Fibroblast of skin of back (primary cell): ENCODE results near the gene BICD1.
A peak's percentile ranks its signal among the peaks of the same experiment; 100 is the strongest.

ENCODE experiments used
- DNase-seq: peaks from one replicate; pipeline ENCODE4 v3.0.0-alpha.2; 2013

BICD1 gene

DNA sequence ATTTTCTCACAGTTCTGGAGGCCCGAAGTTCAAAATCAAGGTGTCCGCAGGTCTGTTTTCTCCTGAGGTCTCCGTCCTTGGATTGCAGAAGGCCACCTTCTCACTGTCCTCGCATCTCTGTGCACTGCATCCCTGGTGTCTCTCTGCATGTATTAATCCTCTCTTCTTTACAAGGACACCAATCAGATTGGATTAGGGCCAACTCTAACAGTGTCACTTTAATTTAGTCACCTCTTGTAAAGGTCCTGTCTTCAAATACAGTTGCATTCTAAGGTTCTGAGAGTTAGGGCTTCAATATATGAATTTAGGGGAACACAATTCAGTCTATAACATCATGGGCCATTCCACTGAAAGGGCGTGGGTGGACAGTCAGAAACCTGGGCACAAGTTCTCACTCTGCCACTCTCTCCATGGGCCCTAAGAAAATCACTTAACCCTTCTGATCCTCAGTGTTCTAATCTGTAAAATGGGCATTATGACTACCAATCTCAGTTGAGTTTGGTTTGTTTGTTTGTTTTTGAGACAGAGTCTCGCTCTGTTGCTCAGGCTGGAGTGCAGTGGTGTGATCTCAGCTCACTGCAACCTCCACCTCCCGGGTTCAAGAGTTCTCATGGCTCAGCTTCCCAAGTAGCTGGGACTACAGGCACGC, 251.1 kb downstream of the BICD1 start:
- DNase-seq = no peak

GRCh38 chr12:32360956-32361355, 254.3 kb downstream of the BICD1 start:
- DNase-seq = no peak

- no peak for DNase-seq
Observed at GRCh38 chr12:32362892-32363291, 256.2 kb downstream of the BICD1 start.

DNA sequence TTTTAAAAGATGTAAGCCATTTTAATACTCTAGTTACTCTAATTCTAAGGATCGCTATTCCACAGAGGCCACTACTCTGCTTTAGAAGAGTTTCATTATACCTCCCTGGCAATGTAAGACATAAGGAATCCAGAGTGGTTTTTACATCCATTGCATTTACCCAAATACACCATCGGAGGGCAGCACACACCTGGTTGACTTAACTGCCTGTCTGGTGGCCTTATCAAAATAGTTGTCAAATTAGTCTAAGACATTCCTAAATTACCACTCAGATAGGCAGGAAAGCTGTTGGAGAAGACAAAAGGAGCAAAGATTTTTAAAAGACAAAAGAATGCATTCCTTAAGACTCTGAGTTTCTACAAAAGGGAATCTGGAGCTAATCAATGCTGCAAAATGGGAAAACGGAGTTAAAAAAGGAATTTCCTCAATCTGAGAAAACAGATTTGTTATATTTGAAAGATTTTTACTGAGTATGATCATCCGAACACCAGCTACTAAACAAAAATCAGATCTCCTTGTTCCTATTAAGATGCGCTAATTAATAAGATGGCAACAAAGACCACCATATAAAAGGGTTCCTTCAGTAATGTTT, 258.9 kb downstream of the BICD1 start:
- peak; percentile 79 for DNase-seq

DNA sequence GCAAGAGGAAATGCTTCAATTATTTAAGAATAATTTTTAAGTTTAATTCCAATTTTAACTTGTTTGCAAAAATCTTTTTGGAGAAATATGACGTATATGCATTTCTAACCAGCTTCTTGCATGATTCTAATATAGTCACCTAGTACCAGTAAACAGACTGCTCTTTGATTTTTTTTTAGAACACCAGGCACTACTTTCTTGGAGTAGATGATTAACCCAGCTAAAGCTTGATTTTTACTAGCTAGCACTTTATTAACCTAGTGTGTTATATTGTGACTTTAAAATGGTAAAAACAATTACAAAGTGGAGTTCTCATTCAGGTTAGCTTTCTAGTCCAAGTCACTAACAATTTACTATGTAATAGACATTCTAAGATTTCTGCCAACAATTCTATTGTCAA, 260.1 kb downstream of the BICD1 start:
- no peak for DNase-seq

- DNase-seq = no peak
Observed at GRCh38 chr12:32367381-32367780, 260.7 kb downstream of the BICD1 start.

DNA sequence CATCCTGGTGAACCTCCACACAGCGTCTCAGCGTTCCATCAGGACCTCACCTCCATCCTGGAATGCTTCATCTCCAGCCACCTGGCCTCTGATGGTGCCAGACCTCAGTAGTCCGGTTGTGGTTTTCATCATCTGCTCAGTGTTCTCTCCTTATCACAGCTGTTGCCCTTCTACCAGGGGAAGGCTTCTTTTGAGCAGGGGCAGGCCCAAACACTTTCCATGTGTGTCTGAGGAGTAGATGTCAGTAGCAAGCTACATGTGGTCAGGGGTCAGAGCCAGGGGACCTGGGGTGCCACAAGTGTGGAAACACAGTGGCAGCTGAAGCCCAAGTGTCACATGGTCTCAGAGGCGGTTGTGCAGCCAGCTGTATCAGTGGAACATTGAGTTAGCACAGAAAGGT, 262.6 kb downstream of the BICD1 start:
- DNase-seq = no peak

GRCh38 chr12:32377344-32378055, 270.9 kb downstream of the BICD1 start:
- no peak for DNase-seq

GRCh38 chr12:32379213-32379612, 272.6 kb downstream of the BICD1 start:
- no peak for DNase-seq

GRCh38 chr12:32379667-32380066, 273.0 kb downstream of the BICD1 start:
- no peak for DNase-seq

DNA sequence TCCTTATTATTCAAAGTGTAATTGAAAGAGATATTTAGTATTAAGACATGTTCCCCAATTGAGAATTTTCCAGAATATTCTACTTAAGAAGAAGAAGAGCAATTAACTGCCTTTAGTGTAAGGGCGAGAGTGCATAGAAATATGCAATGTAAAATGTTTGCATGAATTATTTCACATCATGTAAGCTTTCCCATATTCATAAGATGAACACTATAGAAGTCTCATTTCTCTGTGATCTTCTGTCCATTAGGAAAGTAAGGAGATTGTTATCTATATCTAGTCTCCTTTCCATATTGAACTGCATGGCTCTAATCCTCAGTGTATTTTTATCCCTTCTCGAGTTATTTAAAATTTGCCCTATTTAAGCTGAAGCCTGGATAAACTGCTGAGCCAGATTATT, 275.6 kb downstream of the BICD1 start:
- no peak for DNase-seq

- peak; percentile 11 for DNase-seq
Observed at GRCh38 chr12:32390572-32391219, 284.0 kb downstream of the BICD1 start.

DNA sequence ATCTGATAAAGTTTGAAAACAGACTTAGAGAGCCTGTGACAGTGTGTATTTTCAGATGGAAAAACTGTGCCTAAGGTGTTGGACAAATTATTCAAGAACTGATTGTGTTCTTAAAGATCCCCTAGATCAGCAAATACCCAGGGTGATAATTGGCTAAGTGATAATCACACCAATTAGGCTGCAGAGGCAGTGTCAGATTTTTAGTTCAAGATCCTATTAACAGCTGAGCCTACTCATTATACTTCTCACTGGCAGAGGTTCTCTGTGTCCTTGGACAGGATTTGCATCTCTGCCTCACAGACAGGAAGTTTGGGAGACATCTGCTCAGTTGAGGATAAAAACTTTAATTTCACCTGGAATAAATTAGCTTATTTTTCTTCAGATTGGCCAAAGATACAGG, 288.4 kb downstream of the BICD1 start:
- DNase-seq = no peak

GRCh38 chr12:32397696-32398095, 291.0 kb downstream of the BICD1 start:
- DNase-seq = no peak

DNA sequence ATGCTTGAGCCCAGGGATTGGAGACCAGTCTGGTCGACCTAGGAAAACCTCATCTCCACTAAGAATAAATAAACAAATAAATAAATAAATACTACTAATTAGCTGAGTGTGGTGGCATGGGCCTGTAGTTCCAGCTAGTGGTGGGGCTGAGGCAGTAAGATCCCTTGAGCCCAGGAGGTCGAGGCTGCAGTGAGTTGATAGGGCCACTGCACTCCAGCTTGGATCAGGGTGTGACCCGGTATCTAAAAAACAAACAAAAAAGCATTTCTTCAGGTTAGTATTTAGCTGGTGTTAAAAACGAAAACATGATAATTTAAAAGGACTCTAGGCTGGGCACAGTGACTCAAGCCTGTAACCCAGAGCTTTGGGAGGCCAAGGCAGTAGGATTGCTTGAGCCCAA, 291.5 kb downstream of the BICD1 start:
- DNase-seq = no peak

- no peak for DNase-seq
Observed at GRCh38 chr12:32398816-32399369, 292.2 kb downstream of the BICD1 start.

DNA sequence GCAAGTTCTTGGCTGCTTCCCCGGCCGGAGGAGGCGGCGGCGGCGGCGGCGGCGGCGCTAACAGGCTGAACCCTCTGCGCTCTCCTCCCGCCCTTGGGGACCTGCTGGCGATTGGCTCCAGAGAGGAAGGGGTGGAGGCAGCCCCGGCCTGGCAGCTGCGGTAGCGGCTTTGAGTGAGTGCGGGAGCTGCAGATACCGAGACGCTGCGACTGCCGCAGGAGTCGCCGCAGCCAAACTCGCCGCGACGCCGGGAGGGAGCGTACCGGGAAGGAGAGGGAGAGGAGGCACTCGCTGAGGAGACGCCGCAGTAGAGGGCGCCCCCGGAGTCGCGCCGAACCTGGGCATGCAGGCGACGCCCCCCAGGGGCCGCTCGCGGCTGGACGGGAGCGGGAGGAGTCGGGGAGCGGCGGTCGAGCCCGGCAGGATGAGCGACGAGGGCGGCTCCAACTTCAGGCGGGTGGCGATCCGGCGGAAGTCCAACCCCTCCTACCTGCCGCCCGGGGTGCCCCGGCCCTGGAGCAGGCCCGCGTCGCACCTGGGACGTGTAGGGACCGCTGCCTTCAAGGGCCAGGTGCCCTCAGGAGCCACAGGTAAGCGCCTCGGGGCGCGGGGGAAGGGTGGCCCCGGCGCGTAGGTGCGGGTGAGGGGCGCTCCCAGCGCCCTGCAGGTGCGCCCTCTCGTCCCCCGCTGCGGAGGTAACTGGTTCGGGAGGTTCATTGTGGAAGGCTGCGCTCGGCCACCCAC, 292.9 kb downstream of the BICD1 start, which contains the start of gene FGD4:
Gene FGD4, plus strand, starts transcription at position 189 of the 744 bp plus-strand sequence.
- peak; percentile 75 for DNase-seq

GRCh38 chr12:32400114-32400672, 293.5 kb downstream of the BICD1 start:
- DNase-seq = no peak

DNA sequence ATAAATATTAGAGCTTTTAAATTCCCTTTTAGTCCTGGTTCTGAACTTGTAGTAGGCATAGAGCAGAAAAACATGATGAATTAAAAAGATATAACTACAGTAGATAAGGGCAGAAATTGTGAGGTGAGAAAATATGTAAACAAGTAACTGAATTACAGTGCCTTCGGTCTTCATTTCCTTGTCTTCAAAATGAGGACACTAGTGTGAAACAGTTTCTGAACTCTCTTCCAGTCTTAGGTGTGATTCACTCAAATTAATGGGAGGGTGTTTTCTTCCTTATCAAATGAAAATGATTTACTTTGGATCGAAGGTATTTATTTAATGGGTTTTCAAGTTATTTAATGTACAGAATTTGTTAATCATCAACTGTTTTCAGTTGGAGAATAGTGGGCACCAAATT, 294.2 kb downstream of the BICD1 start:
- no peak for DNase-seq

GRCh38 chr12:32402170-32402569, 295.5 kb downstream of the BICD1 start:
- no peak for DNase-seq

DNA sequence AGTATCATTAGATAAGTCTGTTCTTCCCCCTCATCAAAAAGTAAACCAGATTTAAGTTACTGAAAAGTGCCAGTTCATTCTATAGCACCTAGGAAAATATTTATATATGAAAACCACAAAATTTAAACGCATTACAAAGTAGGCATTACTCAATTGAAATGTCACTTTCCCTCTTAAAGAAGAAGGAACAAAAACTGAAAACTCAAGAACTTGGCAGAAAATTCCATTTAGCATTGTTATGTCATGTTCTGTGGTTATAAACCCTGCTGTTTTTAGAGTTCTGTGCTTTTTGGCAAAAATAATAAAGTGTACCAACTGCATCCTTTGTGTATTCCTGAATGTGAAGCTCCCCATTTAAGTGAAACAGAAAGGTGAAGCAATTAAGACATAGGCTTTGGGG, 296.3 kb downstream of the BICD1 start:
- DNase-seq = no peak

GRCh38 chr12:32407795-32408194, 301.1 kb downstream of the BICD1 start:
- DNase-seq = no peak
